ENCODE data around the gene TRA2A.

GRCh38 chr7:23490357-23491135, 41.2 kb downstream of the TRA2A start:
- TF ChIP-seq, protein P1, sequence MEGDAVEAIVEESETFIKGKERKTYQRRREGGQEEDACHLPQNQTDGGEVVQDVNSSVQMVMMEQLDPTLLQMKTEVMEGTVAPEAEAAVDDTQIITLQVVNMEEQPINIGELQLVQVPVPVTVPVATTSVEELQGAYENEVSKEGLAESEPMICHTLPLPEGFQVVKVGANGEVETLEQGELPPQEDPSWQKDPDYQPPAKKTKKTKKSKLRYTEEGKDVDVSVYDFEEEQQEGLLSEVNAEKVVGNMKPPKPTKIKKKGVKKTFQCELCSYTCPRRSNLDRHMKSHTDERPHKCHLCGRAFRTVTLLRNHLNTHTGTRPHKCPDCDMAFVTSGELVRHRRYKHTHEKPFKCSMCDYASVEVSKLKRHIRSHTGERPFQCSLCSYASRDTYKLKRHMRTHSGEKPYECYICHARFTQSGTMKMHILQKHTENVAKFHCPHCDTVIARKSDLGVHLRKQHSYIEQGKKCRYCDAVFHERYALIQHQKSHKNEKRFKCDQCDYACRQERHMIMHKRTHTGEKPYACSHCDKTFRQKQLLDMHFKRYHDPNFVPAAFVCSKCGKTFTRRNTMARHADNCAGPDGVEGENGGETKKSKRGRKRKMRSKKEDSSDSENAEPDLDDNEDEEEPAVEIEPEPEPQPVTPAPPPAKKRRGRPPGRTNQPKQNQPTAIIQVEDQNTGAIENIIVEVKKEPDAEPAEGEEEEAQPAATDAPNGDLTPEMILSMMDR (IDR thresholded peaks at IDR 0.05; ENCODE audit: low read depth, low read length, poor library complexity, severe bottlenecking) = no peak
- no peak for TF ChIP-seq EZH2phosphoT487 (IDR thresholded peaks at IDR 0.05; ENCODE audit: borderline replicate concordance, low read length)
